ENCODE measurements around the gene DYSF. TPM values are rescaled to one million over a fixed set of nuclear protein-coding genes. Genes with fewer than 3 reads are reported as not detected.

DYSF gene
- total RNA-seq, 2 donors from 2014 or later, result 1.4 to 3.1 TPM

DNA sequence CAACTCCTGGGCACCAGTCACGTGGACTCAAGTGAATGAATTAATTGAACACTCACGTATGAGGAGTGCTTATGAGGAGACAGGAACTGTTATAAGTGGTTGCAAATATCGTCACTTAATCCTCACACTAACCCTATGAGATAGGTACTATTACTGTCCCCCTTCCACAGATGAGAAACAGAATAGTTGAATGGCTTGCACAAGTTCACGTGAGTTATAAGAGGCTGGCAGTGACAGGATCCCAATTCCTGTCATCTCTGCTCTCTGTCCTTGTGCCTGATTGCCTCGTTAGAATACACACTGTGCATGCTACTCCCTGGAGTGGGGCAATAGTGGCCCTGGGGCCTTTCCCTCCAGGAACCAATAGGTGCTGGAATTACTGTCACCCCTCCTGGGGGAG, 253.5 kb downstream of the DYSF start:
- DNase-seq, result no peak
- Histone ChIP-seq H3K27ac (ENCODE audit: low read depth, low read length) (no peak overlapping the region), H3K4me1 (ENCODE audit: control insufficient read depth, insufficient read depth, low read length) (no peaks in the 10 kb centered on the region), H3K27me3 (ENCODE audit: control insufficient read depth, insufficient read depth, low read length, poor library complexity, severe bottlenecking) (no peaks in the 10 kb centered on the region), H3K9ac (ENCODE audit: extremely low read depth, low read length, poor library complexity, severe bottlenecking) (no peak overlapping the region), H3K4me3 (ENCODE audit: low read length) (no peak overlapping the region), H3K9me3 (ENCODE audit: control insufficient read depth, low read length) (no peaks in the 10 kb centered on the region), H3K36me3 (ENCODE audit: control insufficient read depth, insufficient read depth, low read length) (no peaks in the 10 kb centered on the region)
- no peaks in the 10 kb centered on the region for H3K36me3 Mint-ChIP-seq (ENCODE audit: low read depth)
- no peaks in the 10 kb centered on the region for H3K9me3 Mint-ChIP-seq
- H3K27ac Mint-ChIP-seq, result no peak overlapping the region
- TF ChIP-seq CTCF (conservative IDR thresholded peaks at IDR 0.05), result no peak
- no peak overlapping the region for H3K4me3 Mint-ChIP-seq
- H3K27me3 Mint-ChIP-seq (ENCODE audit: insufficient read depth), result no peaks in the 10 kb centered on the region
- H3K4me1 Mint-ChIP-seq, result peaks cover 9% of the 10 kb centered on the region
- WGBS, 2 experiments (ENCODE audit: insufficient coverage in 1 of 2, insufficient read length in 1 of 2), result 90 to 92% methylated on average over 2 to 5 of the region's 5 CpGs

DNA sequence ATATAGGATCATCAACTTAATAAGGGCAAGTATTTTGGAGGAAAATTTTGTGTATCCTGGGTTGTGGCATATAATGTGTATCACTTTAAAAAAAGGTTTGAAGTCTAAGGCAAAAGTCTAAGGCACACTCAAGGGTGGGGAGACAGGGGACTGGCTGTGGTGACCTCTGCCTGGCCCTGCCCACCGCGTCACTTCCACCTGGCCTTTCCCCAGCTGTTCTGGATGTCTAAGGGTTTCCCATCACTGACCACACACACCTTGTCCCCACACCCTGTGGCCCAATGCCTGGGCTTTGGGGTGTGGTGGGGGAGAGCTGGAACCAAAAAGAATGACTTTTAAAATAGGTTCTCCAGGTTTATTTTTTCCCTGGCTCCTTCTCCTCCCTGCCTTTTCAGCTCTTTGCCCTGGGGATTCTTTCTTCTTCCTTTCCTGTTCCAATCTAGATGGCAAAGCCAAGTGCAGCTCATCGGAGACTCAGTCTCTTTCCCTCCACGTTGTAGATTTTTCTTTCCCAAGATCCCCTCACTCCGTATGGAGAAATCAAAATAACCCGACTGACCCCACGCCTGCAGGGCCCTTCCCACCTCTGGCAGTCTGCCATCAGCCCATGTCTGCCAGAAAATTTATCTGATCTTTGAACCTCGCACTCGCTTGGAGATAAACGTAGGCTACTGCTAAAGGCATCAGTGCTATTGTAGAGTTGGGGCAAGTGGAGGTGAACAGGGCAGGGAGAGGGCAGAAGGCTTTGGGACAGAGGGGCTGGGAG, 257.2 kb downstream of the DYSF start:
- Histone ChIP-seq H3K9me3 (ENCODE audit: control insufficient read depth, low read length) (no peaks in the 10 kb centered on the region), H3K9ac (ENCODE audit: extremely low read depth, low read length, poor library complexity, severe bottlenecking) (no peak overlapping the region), H3K4me1 (ENCODE audit: control insufficient read depth, insufficient read depth, low read length) (no peaks in the 10 kb centered on the region), H3K4me3 (ENCODE audit: low read length) (no peak overlapping the region), H3K27me3 (ENCODE audit: control insufficient read depth, insufficient read depth, low read length, poor library complexity, severe bottlenecking) (no peaks in the 10 kb centered on the region), H3K27ac (ENCODE audit: low read depth, low read length) (no peak overlapping the region), H3K36me3 (ENCODE audit: control insufficient read depth, insufficient read depth, low read length) (no peaks in the 10 kb centered on the region)
- no peak for TF ChIP-seq CTCF (conservative IDR thresholded peaks at IDR 0.05)
- no peak for DNase-seq
- Mint-ChIP-seq H3K27me3 (ENCODE audit: insufficient read depth) (no peaks in the 10 kb centered on the region), H3K36me3 (ENCODE audit: low read depth) (no peaks in the 10 kb centered on the region), H3K9me3 (no peaks in the 10 kb centered on the region), H3K4me1 (peaks cover 6% of the 10 kb centered on the region), H3K27ac (no peak overlapping the region), H3K4me3 (no peak overlapping the region)
- 89 to 90% methylated on average over 6 to 10 of the region's 10 CpGs for WGBS, 2 experiments (ENCODE audit: insufficient coverage in 1 of 2, insufficient read length in 1 of 2)

- no peak for TF ChIP-seq CTCF (conservative IDR thresholded peaks at IDR 0.05)
- Histone ChIP-seq H3K4me1 (ENCODE audit: control insufficient read depth, insufficient read depth, low read length) (no peaks in the 10 kb centered on the region), H3K27ac (ENCODE audit: low read depth, low read length) (no peak overlapping the region), H3K36me3 (ENCODE audit: control insufficient read depth, insufficient read depth, low read length) (no peaks in the 10 kb centered on the region), H3K9ac (ENCODE audit: extremely low read depth, low read length, poor library complexity, severe bottlenecking) (no peak overlapping the region), H3K27me3 (ENCODE audit: control insufficient read depth, insufficient read depth, low read length, poor library complexity, severe bottlenecking) (no peaks in the 10 kb centered on the region), H3K9me3 (ENCODE audit: control insufficient read depth, low read length) (no peaks in the 10 kb centered on the region), H3K4me3 (ENCODE audit: low read length) (no peak overlapping the region)
- no peaks in the 10 kb centered on the region for H3K4me1 Mint-ChIP-seq
- H3K9me3 Mint-ChIP-seq, result no peaks in the 10 kb centered on the region
- H3K36me3 Mint-ChIP-seq (ENCODE audit: low read depth), result no peaks in the 10 kb centered on the region
- H3K27me3 Mint-ChIP-seq (ENCODE audit: insufficient read depth), result no peaks in the 10 kb centered on the region
- no peak overlapping the region for H3K4me3 Mint-ChIP-seq
- DNase-seq, result no peak
- WGBS, 2 experiments (ENCODE audit: insufficient coverage in 1 of 2, insufficient read length in 1 of 2), result 62 to 79% methylated on average over 5 to 8 of the region's 8 CpGs
- no peak overlapping the region for H3K27ac Mint-ChIP-seq
Observed at GRCh38 chr2:71711133-71711855, 257.9 kb downstream of the DYSF start.

Data from endodermal cell (in vitro differentiated cells).